IMR-90 (cell line): ENCODE data around the gene RHOD. TPM values are rescaled to one million over a fixed set of nuclear protein-coding genes. Genes with fewer than 3 reads are reported as not detected.

Experiments
- ATAC-seq: fragments of 200-7000 bp; cut with Tn5 transposase; 2 replicates; pipeline ENCODE4 v1.9.1; 2020; ENCODE audit warnings: low read depth, mild to moderate bottlenecking, moderate library complexity
- BruUV-seq: library from RNA; stranded (reverse); fragments of 400-500 nt; replicated peaks from 2 replicates; lab custom pipeline; 2021; lab: Mats Ljungman, UMichigan
- CTCF ChIA-PET: fragments of 300-600 bp; formaldehyde crosslinking; extraction: SDS; loops from one replicate; lab custom pipeline; 2021; ENCODE audit warnings: antibody characterized with exemption; lab: Yijun Ruan, JAX
- POLR2A ChIA-PET: fragments of 300-600 bp; sonication (Branson Sonifier 250); formaldehyde crosslinking; loops from one replicate; lab custom pipeline; 2022; ENCODE audit warnings: antibody characterized with exemption; ENCODE audit not compliant: unreplicated experiment; lab: Charles Lee
- DNase-seq: peaks from one replicate; pipeline ENCODE4 v3.0.0; 2013
- H2AFZ ChIP-seq: replicated peaks from 2 replicates; pipeline ENCODE3; 2013; ENCODE audit warnings: low read length, mild to moderate bottlenecking; ENCODE audit not compliant: poor library complexity
- H2AK5ac ChIP-seq: 2 replicates; pipeline ENCODE4 v1.6.1; 2013; ENCODE audit warnings: low read depth, low read length, inconsistent platforms
- H2AK9ac ChIP-seq: replicated peaks from 2 replicates; pipeline ENCODE3; 2013; ENCODE audit warnings: mild to moderate bottlenecking, low read depth, low read length, moderate library complexity; ENCODE audit not compliant: poor library complexity
- H2BK120ac ChIP-seq: 2 replicates; pipeline ENCODE4 v1.6.1; 2013; ENCODE audit warnings: low read depth, low read length, inconsistent platforms
- H2BK15ac ChIP-seq: 3 replicates; pipeline ENCODE4 v1.6.1; 2013; ENCODE audit warnings: low read depth, low read length, inconsistent platforms
- H2BK20ac ChIP-seq: 2 replicates; pipeline ENCODE4 v1.6.1; 2013; ENCODE audit warnings: low read depth, mild to moderate bottlenecking, inconsistent platforms, low read length, moderate library complexity
- H2BK5ac ChIP-seq: 2 replicates; pipeline ENCODE4 v1.6.1; 2013; ENCODE audit warnings: mild to moderate bottlenecking, low read depth, low read length, inconsistent platforms; ENCODE audit not compliant: poor library complexity, severe bottlenecking
- H3K14ac ChIP-seq: replicated peaks from 2 replicates; pipeline ENCODE4 v1.6.1; 2013; ENCODE audit warnings: low read depth, low read length, inconsistent platforms
- H3K18ac ChIP-seq: 2 replicates; pipeline ENCODE4 v1.6.1; 2013; ENCODE audit warnings: low read depth, low read length, control low read depth
- H3K23ac ChIP-seq: 2 replicates; pipeline ENCODE4 v1.6.1; 2013; ENCODE audit warnings: low read depth, low read length, inconsistent platforms
- H3K27ac ChIP-seq: 2 replicates; pipeline ENCODE4 v1.5.1; 2013; ENCODE audit warnings: mild to moderate bottlenecking, control low read depth, low read length; ENCODE audit not compliant: insufficient read depth
- H3K27me3 ChIP-seq: 2 replicates; pipeline ENCODE4 v1.6.1; 2013; ENCODE audit warnings: low read length; ENCODE audit not compliant: control insufficient read depth, insufficient read depth
- H3K36me3 ChIP-seq: 2 replicates; pipeline ENCODE4 v1.6.1; 2013; ENCODE audit warnings: low read length, mixed read lengths; ENCODE audit not compliant: control insufficient read depth, insufficient read depth
- H3K4ac ChIP-seq: 2 replicates; pipeline ENCODE4 v1.6.1; 2013; ENCODE audit warnings: low read depth, low read length, inconsistent platforms
- H3K4me1 ChIP-seq: 2 replicates; pipeline ENCODE4 v1.6.1; 2013; ENCODE audit warnings: low read length, mixed read lengths; ENCODE audit not compliant: control insufficient read depth, insufficient read depth
- H3K4me2 ChIP-seq: 2 replicates; pipeline ENCODE4 v1.6.1; 2013; ENCODE audit warnings: low read depth, mild to moderate bottlenecking, control low read depth, low read length, moderate library complexity
- H3K4me3 ChIP-seq: 2 replicates; pipeline ENCODE4 v1.5.1; 2013; ENCODE audit warnings: low read depth, mild to moderate bottlenecking, control low read depth, low read length, moderate library complexity; ENCODE audit not compliant: insufficient read depth
- H3K56ac ChIP-seq: 2 replicates; pipeline ENCODE4 v1.6.1; 2013; ENCODE audit warnings: low read length, inconsistent platforms; ENCODE audit not compliant: insufficient read depth; ENCODE audit errors: extremely low read depth
- H3K79me1 ChIP-seq, 2 experiments: 2 replicates each; pipeline ENCODE4 v1.6.1; 2013; ENCODE audit warnings: low read length in 2 of 2, inconsistent platforms in 1 of 2, low read depth in 1 of 2
- H3K9ac ChIP-seq: 2 replicates; pipeline ENCODE4 v1.6.1; 2013; ENCODE audit warnings: low read depth, low read length, control low read depth
- H3K9me1 ChIP-seq: 2 replicates; pipeline ENCODE4 v1.6.1; 2013; ENCODE audit warnings: low read length, inconsistent platforms; ENCODE audit not compliant: insufficient read depth
- H3K9me3 ChIP-seq: 2 replicates; pipeline ENCODE4 v1.6.1; 2013; ENCODE audit warnings: low read length; ENCODE audit not compliant: control insufficient read depth, insufficient read depth
- H4K20me1 ChIP-seq: 2 replicates; pipeline ENCODE4 v1.6.1; 2013; ENCODE audit warnings: low read length, inconsistent platforms; ENCODE audit not compliant: insufficient read depth
- H4K5ac ChIP-seq: 2 replicates; pipeline ENCODE4 v1.6.1; 2013; ENCODE audit warnings: mild to moderate bottlenecking, low read depth, low read length, control low read depth
- H4K8ac ChIP-seq, 2 experiments: 2 replicates each; pipeline ENCODE4 v1.6.1; 2013; ENCODE audit warnings: low read depth in 2 of 2, low read length in 2 of 2, control low read depth in 1 of 2, inconsistent platforms in 1 of 2
- H4K91ac ChIP-seq: 2 replicates; pipeline ENCODE4 v1.6.1; 2013; ENCODE audit warnings: low read depth, low read length, inconsistent platforms; ENCODE audit not compliant: insufficient read depth
- BHLHE40 ChIP-seq: fragments of 150-350 bp; IDR thresholded peaks from 2 replicates; pipeline ENCODE4 v1.6.1; 2016; ENCODE audit warnings: mild to moderate bottlenecking, low read depth, low read length
- CEBPB ChIP-seq: IDR thresholded peaks from 2 replicates; pipeline ENCODE4 v1.6.1; 2012; ENCODE audit warnings: low read depth, low read length, improper control_type of control experiment
- MAFK ChIP-seq: IDR thresholded peaks from 2 replicates; pipeline ENCODE4 v1.6.1; 2012; ENCODE audit warnings: low read depth, low read length, improper control_type of control experiment
- MAZ ChIP-seq: IDR thresholded peaks from 2 replicates; pipeline ENCODE4 v1.6.1; 2012; ENCODE audit warnings: low read depth, mild to moderate bottlenecking, low read length, improper control_type of control experiment, moderate library complexity, borderline replicate concordance
- RAD21 ChIP-seq: IDR thresholded peaks from 2 replicates; pipeline ENCODE4 v1.6.1; 2012; ENCODE audit warnings: low read length, improper control_type of control experiment
- WGBS, 2 experiments: methylation state at CpG; one replicate each; pipeline versions ENCODE4 v1.1.5 to v1.1.7; 2013; ENCODE audit warnings: missing lambda C conversion rate in 2 of 2; ENCODE audit not compliant: insufficient read length in 1 of 2; ENCODE audit errors: extremely low coverage in 2 of 2; 5-methylcytosine and 5-hydroxymethylcytosine counted together
- dilution Hi-C: fragments of 300-500 bp; cut with HindIII; formaldehyde crosslinking; loops from one replicate; pipeline ENCODE4 v1.14.3; 2018; ENCODE audit warnings: low sequenced_read_pairs; ENCODE audit not compliant: unreplicated experiment
- in situ Hi-C: fragments of 300-500 bp; cut with MboI; formaldehyde crosslinking; loops from 3 replicates; pipeline ENCODE4 v1.14.3; 2019; ENCODE audit warnings: low sequenced_read_pairs, inconsistent platforms, mixed read lengths
- intact Hi-C: fragments of 100-400 bp; cut with micrococcal nuclease; formaldehyde crosslinking; loops from 2 replicates; pipeline ENCODE4 v1.10.0; 2022
- polyA plus RNA-seq, 3 experiments: library from polyadenylated mRNA; depleted of rRNA; stranded (reverse); fragments of >200 nt; gene quantifications; 2 replicates each; pipeline ENCODE4 v1.2.3, GENCODE V29; 2012; ENCODE audit warnings: low replicate concordance in 1 of 3
- total RNA-seq: library from RNA; depleted of rRNA; stranded (reverse); fragments of >200 nt; gene quantifications from 2 replicates; pipeline ENCODE4 v1.2.3, GENCODE V29; 2012

Gene RHOD
- total and polyA plus RNA-seq, 2 of the 4 experiments (the other 2 are of a cell fraction): 4.7 to 10.9 TPM

DNA sequence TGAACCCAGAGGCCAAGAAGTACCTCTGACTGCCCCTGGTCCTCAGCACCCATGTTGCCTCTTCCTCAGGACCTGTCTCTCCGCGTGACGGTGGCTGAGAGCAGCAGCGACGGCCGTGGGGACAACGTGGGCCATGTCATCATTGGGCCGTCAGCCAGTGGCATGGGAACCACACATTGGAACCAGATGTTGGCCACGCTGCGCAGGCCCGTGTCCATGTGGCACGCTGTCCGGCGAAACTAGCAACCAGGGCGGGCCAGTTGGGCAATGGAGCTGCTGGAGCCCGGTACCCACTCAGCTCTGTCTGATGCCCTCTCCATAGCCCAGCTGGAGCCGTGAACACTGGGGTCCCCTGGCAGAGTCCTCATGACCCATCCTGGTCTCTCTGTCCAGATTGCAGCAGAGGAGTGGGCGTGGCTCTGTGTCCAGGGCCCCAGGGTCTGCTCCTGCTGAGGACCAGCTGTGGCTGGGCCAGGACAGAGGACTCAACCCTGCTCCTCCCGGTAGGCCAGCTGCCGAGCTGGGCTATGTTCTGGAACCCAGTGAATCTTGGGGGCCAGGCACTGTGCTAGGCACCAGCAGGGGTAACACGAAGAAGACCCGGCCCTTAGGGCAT is 8.0 kb upstream of the RHOD start:
- BruUV-seq: no TSS peak
- DNase-seq: no peak

More for the DNA sequence above, 8.0 kb upstream of the RHOD start:
- intact Hi-C loops (no loop called here), in situ Hi-C loops (no loop called here), dilution Hi-C loops (no loop called here)
- H3K4me3 ChIP-seq: no peak overlapping the region
- no peak for ATAC-seq
- no peak overlapping the region for H3K23ac ChIP-seq
- ChIA-PET CTCF (no interaction called here), POLR2A (no interaction called here)
- WGBS, 2 experiments: 96% methylated on average over 21 of the region's 22 CpGs; no CpG with 5 or more reads in 1 of the 2 experiments
- H2AFZ ChIP-seq: peak overlapping the region; percentile 41
- peaks cover 19% of the 10 kb centered on the region for H3K4me1 ChIP-seq
- H3K4me2 ChIP-seq: no peak overlapping the region
- no peak overlapping the region for H3K14ac ChIP-seq
- no peak for TF ChIP-seq MAZ
- TF ChIP-seq MAFK: no peak
- TF ChIP-seq CEBPB: no peak
- no peak for TF ChIP-seq BHLHE40
- no peak for TF ChIP-seq RAD21
- no peaks in the 10 kb centered on the region for H3K36me3 ChIP-seq
- H3K27me3 ChIP-seq: no peaks in the 10 kb centered on the region
- no peak overlapping the region for H2BK120ac ChIP-seq
- no peak overlapping the region for H3K4ac ChIP-seq
- H2BK15ac ChIP-seq: no peak overlapping the region
- peaks cover 10% of the 10 kb centered on the region; the same call in 1 of the 2 replicates for H4K20me1 ChIP-seq
- H3K9ac ChIP-seq: no peak overlapping the region
- peaks cover 4% of the 10 kb centered on the region; the same call in 1 of the 2 replicates for H3K9me1 ChIP-seq
- no peak overlapping the region for H2AK9ac ChIP-seq
- no peak overlapping the region for H2BK20ac ChIP-seq
- no peak overlapping the region for H4K91ac ChIP-seq
- H3K56ac ChIP-seq: no peak overlapping the region
- no peaks in the 10 kb centered on the region for H3K9me3 ChIP-seq
- no peak overlapping the region for H3K18ac ChIP-seq
- H4K5ac ChIP-seq: no peak overlapping the region
- H4K8ac ChIP-seq: no peak overlapping the region
- H2AK5ac ChIP-seq: peak overlapping the region; percentile 72; the same call in 1 of the 2 replicates
- H2BK5ac ChIP-seq: no peak overlapping the region
- H3K79me1 ChIP-seq: no peaks in the 10 kb centered on the region
- no peak overlapping the region for H3K27ac ChIP-seq
